ENCODE data around the gene BICD1.

Gene BICD1

GRCh38 chr12:32331133-32331532 lies 224.5 kb downstream of the BICD1 start:
- Mint-ChIP-seq H3K27me3 (ENCODE audit: low read depth) (no peaks in the 10 kb centered on the region), H3K4me1 (ENCODE audit: low read depth) (no peaks in the 10 kb centered on the region), H3K36me3 (ENCODE audit: low read depth) (no peaks in the 10 kb centered on the region), H3K27ac (no peak overlapping the region), H3K9me3 (no peaks in the 10 kb centered on the region), H3K4me3 (no peak overlapping the region)
- no peak for DNase-seq (ENCODE audit: low spot score)

- no peak for DNase-seq (ENCODE audit: low spot score)
- H3K4me1 Mint-ChIP-seq (ENCODE audit: low read depth): no peaks in the 10 kb centered on the region
- H3K9me3 Mint-ChIP-seq: no peaks in the 10 kb centered on the region
- H3K27ac Mint-ChIP-seq: no peak overlapping the region
- H3K27me3 Mint-ChIP-seq (ENCODE audit: low read depth): no peaks in the 10 kb centered on the region
- H3K36me3 Mint-ChIP-seq (ENCODE audit: low read depth): no peaks in the 10 kb centered on the region
- no peak overlapping the region for H3K4me3 Mint-ChIP-seq
Measured at GRCh38 chr12:32332446-32332845, 225.8 kb downstream of the BICD1 start.

- H3K9me3 Mint-ChIP-seq: no peaks in the 10 kb centered on the region
- no peak overlapping the region for H3K27ac Mint-ChIP-seq
- no peak for DNase-seq (ENCODE audit: low spot score)
- no peaks in the 10 kb centered on the region for H3K27me3 Mint-ChIP-seq (ENCODE audit: low read depth)
- no peak overlapping the region for H3K4me3 Mint-ChIP-seq
- H3K36me3 Mint-ChIP-seq (ENCODE audit: low read depth): no peaks in the 10 kb centered on the region
- no peaks in the 10 kb centered on the region for H3K4me1 Mint-ChIP-seq (ENCODE audit: low read depth)
Measured at GRCh38 chr12:32334371-32334777, 227.7 kb downstream of the BICD1 start.

GRCh38 chr12:32336261-32336660 lies 229.6 kb downstream of the BICD1 start:
- H3K27ac Mint-ChIP-seq: no peak overlapping the region
- DNase-seq (ENCODE audit: low spot score): no peak
- no peaks in the 10 kb centered on the region for H3K4me1 Mint-ChIP-seq (ENCODE audit: low read depth)
- no peaks in the 10 kb centered on the region for H3K9me3 Mint-ChIP-seq
- H3K4me3 Mint-ChIP-seq: no peak overlapping the region
- no peaks in the 10 kb centered on the region for H3K36me3 Mint-ChIP-seq (ENCODE audit: low read depth)
- H3K27me3 Mint-ChIP-seq (ENCODE audit: low read depth): no peaks in the 10 kb centered on the region

- no peak overlapping the region for H3K4me3 Mint-ChIP-seq
- H3K4me1 Mint-ChIP-seq (ENCODE audit: low read depth): no peaks in the 10 kb centered on the region
- no peaks in the 10 kb centered on the region for H3K36me3 Mint-ChIP-seq (ENCODE audit: low read depth)
- no peak overlapping the region for H3K27ac Mint-ChIP-seq
- H3K9me3 Mint-ChIP-seq: no peaks in the 10 kb centered on the region
- no peak for DNase-seq (ENCODE audit: low spot score)
- no peaks in the 10 kb centered on the region for H3K27me3 Mint-ChIP-seq (ENCODE audit: low read depth)
Measured at GRCh38 chr12:32343496-32343895, 236.8 kb downstream of the BICD1 start.

GRCh38 chr12:32344047-32344446 lies 237.4 kb downstream of the BICD1 start:
- no peak overlapping the region for H3K4me3 Mint-ChIP-seq
- H3K27ac Mint-ChIP-seq: no peak overlapping the region
- DNase-seq (ENCODE audit: low spot score): no peak
- no peaks in the 10 kb centered on the region for H3K9me3 Mint-ChIP-seq
- H3K4me1 Mint-ChIP-seq (ENCODE audit: low read depth): no peaks in the 10 kb centered on the region
- no peaks in the 10 kb centered on the region for H3K36me3 Mint-ChIP-seq (ENCODE audit: low read depth)
- no peaks in the 10 kb centered on the region for H3K27me3 Mint-ChIP-seq (ENCODE audit: low read depth)

- Mint-ChIP-seq H3K9me3 (no peaks in the 10 kb centered on the region), H3K36me3 (ENCODE audit: low read depth) (no peaks in the 10 kb centered on the region), H3K27ac (no peak overlapping the region), H3K4me3 (no peak overlapping the region), H3K4me1 (ENCODE audit: low read depth) (no peaks in the 10 kb centered on the region), H3K27me3 (ENCODE audit: low read depth) (peaks cover 2% of the 10 kb centered on the region)
- DNase-seq (ENCODE audit: low spot score): no peak
Measured at GRCh38 chr12:32353540-32353939, 246.9 kb downstream of the BICD1 start.

GRCh38 chr12:32357601-32358249 lies 251.1 kb downstream of the BICD1 start:
- Mint-ChIP-seq H3K27me3 (ENCODE audit: low read depth) (peaks cover 4% of the 10 kb centered on the region), H3K36me3 (ENCODE audit: low read depth) (no peaks in the 10 kb centered on the region), H3K27ac (no peak overlapping the region), H3K4me3 (no peak overlapping the region), H3K4me1 (ENCODE audit: low read depth) (no peaks in the 10 kb centered on the region), H3K9me3 (no peaks in the 10 kb centered on the region)
- DNase-seq (ENCODE audit: low spot score): no peak

- H3K36me3 Mint-ChIP-seq (ENCODE audit: low read depth): no peaks in the 10 kb centered on the region
- H3K9me3 Mint-ChIP-seq: no peaks in the 10 kb centered on the region
- H3K27me3 Mint-ChIP-seq (ENCODE audit: low read depth): peaks cover 2% of the 10 kb centered on the region
- H3K4me3 Mint-ChIP-seq: no peak overlapping the region
- no peak for DNase-seq (ENCODE audit: low spot score)
- no peak overlapping the region for H3K27ac Mint-ChIP-seq
- H3K4me1 Mint-ChIP-seq (ENCODE audit: low read depth): no peaks in the 10 kb centered on the region
Measured at GRCh38 chr12:32360956-32361355, 254.3 kb downstream of the BICD1 start.

- Mint-ChIP-seq H3K27me3 (ENCODE audit: low read depth) (peaks cover 2% of the 10 kb centered on the region), H3K27ac (no peak overlapping the region), H3K4me1 (ENCODE audit: low read depth) (no peaks in the 10 kb centered on the region), H3K9me3 (no peaks in the 10 kb centered on the region), H3K36me3 (ENCODE audit: low read depth) (no peaks in the 10 kb centered on the region), H3K4me3 (no peak overlapping the region)
- DNase-seq (ENCODE audit: low spot score): no peak
Measured at GRCh38 chr12:32362892-32363291, 256.2 kb downstream of the BICD1 start.

GRCh38 chr12:32365473-32366064 lies 258.9 kb downstream of the BICD1 start:
- no peaks in the 10 kb centered on the region for H3K36me3 Mint-ChIP-seq (ENCODE audit: low read depth)
- H3K27ac Mint-ChIP-seq: no peak overlapping the region
- DNase-seq (ENCODE audit: low spot score): peak; percentile 25
- H3K9me3 Mint-ChIP-seq: no peaks in the 10 kb centered on the region
- no peak overlapping the region for H3K4me3 Mint-ChIP-seq
- no peaks in the 10 kb centered on the region for H3K27me3 Mint-ChIP-seq (ENCODE audit: low read depth)
- no peaks in the 10 kb centered on the region for H3K4me1 Mint-ChIP-seq (ENCODE audit: low read depth)

GRCh38 chr12:32366714-32367113 lies 260.1 kb downstream of the BICD1 start:
- no peak overlapping the region for H3K27ac Mint-ChIP-seq
- H3K9me3 Mint-ChIP-seq: no peaks in the 10 kb centered on the region
- no peak for DNase-seq (ENCODE audit: low spot score)
- H3K36me3 Mint-ChIP-seq (ENCODE audit: low read depth): no peaks in the 10 kb centered on the region
- no peaks in the 10 kb centered on the region for H3K4me1 Mint-ChIP-seq (ENCODE audit: low read depth)
- H3K4me3 Mint-ChIP-seq: no peak overlapping the region
- no peaks in the 10 kb centered on the region for H3K27me3 Mint-ChIP-seq (ENCODE audit: low read depth)

- Mint-ChIP-seq H3K27me3 (ENCODE audit: low read depth) (no peaks in the 10 kb centered on the region), H3K9me3 (no peaks in the 10 kb centered on the region), H3K27ac (no peak overlapping the region), H3K36me3 (ENCODE audit: low read depth) (no peaks in the 10 kb centered on the region), H3K4me3 (no peak overlapping the region), H3K4me1 (ENCODE audit: low read depth) (no peaks in the 10 kb centered on the region)
- no peak for DNase-seq (ENCODE audit: low spot score)
Measured at GRCh38 chr12:32367381-32367780, 260.7 kb downstream of the BICD1 start.

- Mint-ChIP-seq H3K4me1 (ENCODE audit: low read depth) (no peaks in the 10 kb centered on the region), H3K9me3 (no peaks in the 10 kb centered on the region), H3K36me3 (ENCODE audit: low read depth) (no peaks in the 10 kb centered on the region)
Measured at GRCh38 chr12:32369202-32369601, 262.6 kb downstream of the BICD1 start.

More at GRCh38 chr12:32369202-32369601, 262.6 kb downstream of the BICD1 start:
- Mint-ChIP-seq H3K27me3 (ENCODE audit: low read depth) (no peaks in the 10 kb centered on the region), H3K27ac (no peak overlapping the region), H3K4me3 (no peak overlapping the region)
- no peak for DNase-seq (ENCODE audit: low spot score)
